HepG2 (cell line): ENCODE results near the gene GDF15. TPM values are rescaled to one million over a fixed set of nuclear protein-coding genes. Genes with fewer than 3 reads are reported as not detected.

Experiments used
- AKNA ChIP-seq: sonication (generic); formaldehyde crosslinking; IDR thresholded peaks from 2 replicates; pipeline ENCODE4 v1.4.0; 2020; ENCODE audit warnings: missing genetic modification reagents, borderline replicate concordance
- DNMT1 ChIP-seq: sonication (generic); formaldehyde crosslinking; IDR thresholded peaks from 2 replicates; pipeline ENCODE4 v1.5.1; 2020; ENCODE audit warnings: mild to moderate bottlenecking, missing genetic modification reagents
- FOSL1 ChIP-seq: sonication (generic); formaldehyde crosslinking; IDR thresholded peaks from 2 replicates; pipeline ENCODE4 v1.9.0; 2021; ENCODE audit warnings: missing genetic modification reagents, borderline replicate concordance
- HNRNPUL1 ChIP-seq: fragments of 200-400 bp; formaldehyde crosslinking; IDR thresholded peaks from 2 replicates; pipeline ENCODE4 v1.6.1; 2017; ENCODE audit warnings: low read depth, mild to moderate bottlenecking, low read length, moderate library complexity
- HOXA5 ChIP-seq: sonication (generic); formaldehyde crosslinking; IDR thresholded peaks from 2 replicates; pipeline ENCODE4 v1.4.0; 2020; ENCODE audit warnings: missing genetic modification reagents
- KDM1A ChIP-seq: IDR thresholded peaks from 2 replicates; pipeline ENCODE4 v1.6.1; 2016; ENCODE audit warnings: missing compliant biosample characterization
- KDM5A ChIP-seq: fragments of 200-600 bp; sonication (generic); IDR thresholded peaks from 2 replicates; pipeline ENCODE4 v1.7.0; 2018; ENCODE audit warnings: antibody characterized with exemption, mild to moderate bottlenecking, low read length, borderline replicate concordance
- MBNL3 ChIP-seq: fragments of 250-450 bp; sonication (Bioruptor Pico); conservative IDR thresholded peaks from 2 replicates; pipeline ENCODE4 v1.8.0; 2022; ENCODE audit warnings: mild to moderate bottlenecking, inconsistent platforms
- MIER2 ChIP-seq: IDR thresholded peaks from 2 replicates; pipeline ENCODE4 v1.6.1; 2016; ENCODE audit warnings: missing biosample characterization, missing genetic modification reagents
- MYC ChIP-seq: sonication (generic); formaldehyde crosslinking; IDR thresholded peaks from 2 replicates; pipeline ENCODE4 v1.9.0; 2021; ENCODE audit warnings: missing genetic modification reagents, borderline replicate concordance
- SMAD1 ChIP-seq: sonication (generic); formaldehyde crosslinking; IDR thresholded peaks from 2 replicates; pipeline ENCODE4 v1.4.0; 2020; ENCODE audit warnings: missing genetic modification reagents, low read depth, mild to moderate bottlenecking, borderline replicate concordance
- TBP ChIP-seq: sonication (generic); formaldehyde crosslinking; IDR thresholded peaks from 2 replicates; pipeline ENCODE4 v1.5.0; 2020; ENCODE audit warnings: missing genetic modification reagents
- TEF ChIP-seq: sonication (generic); formaldehyde crosslinking; IDR thresholded peaks from 2 replicates; pipeline ENCODE4 v1.5.0; 2020; ENCODE audit warnings: missing genetic modification reagents
- ZFP36L1 ChIP-seq: sonication (generic); formaldehyde crosslinking; IDR thresholded peaks from 2 replicates; pipeline ENCODE4 v1.8.0; 2022; ENCODE audit warnings: mild to moderate bottlenecking, missing genetic modification reagents, moderate library complexity
- ZNF20 ChIP-seq: sonication (generic); formaldehyde crosslinking; IDR thresholded peaks from 2 replicates; pipeline ENCODE4 v1.4.0; 2020; ENCODE audit warnings: mild to moderate bottlenecking, moderate library complexity, missing genetic modification reagents
- ZNF609 ChIP-seq: sonication (generic); formaldehyde crosslinking; IDR thresholded peaks from 2 replicates; pipeline ENCODE4 v1.4.0; 2020; ENCODE audit warnings: mild to moderate bottlenecking, missing genetic modification reagents, borderline replicate concordance
- polyA plus RNA-seq, 8 experiments: library from polyadenylated mRNA; depleted of rRNA in 3 of 8; stranded (reverse) in 7 of 8; unstranded in 1 of 8; fragments of >200 nt; fragmentation: Illumina TruSeq in 4 of 8; extraction: Trizol in 4 of 8; gene quantifications; 2 replicates each; pipeline versions ENCODE4 v1.2.1 to v1.2.3, GENCODE V29; 2011 to 2016; ENCODE audit warnings: low read depth in 4 of 8, missing spikeins in 1 of 8, mixed read lengths in 1 of 8; ENCODE audit not compliant: insufficient read depth in 1 of 8
- total RNA-seq, 5 experiments: library from RNA; depleted of rRNA; stranded (reverse); fragments of >200 nt; fragmentation: Illumina TruSeq; extraction: Trizol; gene quantifications; 2 replicates each; pipeline ENCODE4 v1.2.3, GENCODE V29; 2016; ENCODE audit warnings: low read depth in 1 of 5

GDF15 gene
- total and polyA plus RNA-seq, 2 of the 13 experiments (the other 11 are each of a cell fraction or from before 2014, with no cell fraction given) = 146 to 422 TPM

GRCh38 chr19:18438331-18439024 is 52.5 kb downstream of the GDF15 start (continued):
- TF ChIP-seq DNMT1 (CRISPR knock-in tag) (no peak), SMAD1 (CRISPR knock-in tag) (no peak), HNRNPUL1 (no peak), ZFP36L1 (CRISPR knock-in tag) (no peak), KDM1A (CRISPR knock-in tag) (no peak), HOXA5 (no peak), KDM5A (no peak), ZNF20 (CRISPR knock-in tag) (no peak), TBP (CRISPR knock-in tag) (no peak), MYC (CRISPR knock-in tag) (0 out of 2 replicates have a peak, but pooled peaks have one; percentile 30), ZNF609 (CRISPR knock-in tag) (no peak), FOSL1 (CRISPR knock-in tag) (no peak), TEF (CRISPR knock-in tag) (no peak), AKNA (CRISPR knock-in tag) (no peak), MIER2 (CRISPR knock-in tag) (no peak), MBNL3 (CRISPR knock-in tag) (no peak)
